VCaP (cell line): ENCODE data around the gene DNAJC8.
A peak's percentile ranks its signal among the peaks of the same experiment; 100 is the strongest.

ENCODE experiments used
- H3K27ac ChIP-seq: fragments of 450-650 bp; 2 replicates; pipeline ENCODE4 v1.5.1; 2017
- TF ChIP-seq, protein P1 (sequence below): fragments of 450-650 bp; conservative IDR thresholded peaks from 2 replicates; pipeline ENCODE4 v1.5.1; 2017; ENCODE audit warnings: mild to moderate bottlenecking, moderate library complexity

DNAJC8 gene

GRCh38 chr1:28229089-28229488 is 3.7 kb downstream of the DNAJC8 start:
- TF ChIP-seq, protein P1, sequence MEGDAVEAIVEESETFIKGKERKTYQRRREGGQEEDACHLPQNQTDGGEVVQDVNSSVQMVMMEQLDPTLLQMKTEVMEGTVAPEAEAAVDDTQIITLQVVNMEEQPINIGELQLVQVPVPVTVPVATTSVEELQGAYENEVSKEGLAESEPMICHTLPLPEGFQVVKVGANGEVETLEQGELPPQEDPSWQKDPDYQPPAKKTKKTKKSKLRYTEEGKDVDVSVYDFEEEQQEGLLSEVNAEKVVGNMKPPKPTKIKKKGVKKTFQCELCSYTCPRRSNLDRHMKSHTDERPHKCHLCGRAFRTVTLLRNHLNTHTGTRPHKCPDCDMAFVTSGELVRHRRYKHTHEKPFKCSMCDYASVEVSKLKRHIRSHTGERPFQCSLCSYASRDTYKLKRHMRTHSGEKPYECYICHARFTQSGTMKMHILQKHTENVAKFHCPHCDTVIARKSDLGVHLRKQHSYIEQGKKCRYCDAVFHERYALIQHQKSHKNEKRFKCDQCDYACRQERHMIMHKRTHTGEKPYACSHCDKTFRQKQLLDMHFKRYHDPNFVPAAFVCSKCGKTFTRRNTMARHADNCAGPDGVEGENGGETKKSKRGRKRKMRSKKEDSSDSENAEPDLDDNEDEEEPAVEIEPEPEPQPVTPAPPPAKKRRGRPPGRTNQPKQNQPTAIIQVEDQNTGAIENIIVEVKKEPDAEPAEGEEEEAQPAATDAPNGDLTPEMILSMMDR, result no peak
- H3K27ac ChIP-seq, result no peak overlapping the region

DNA sequence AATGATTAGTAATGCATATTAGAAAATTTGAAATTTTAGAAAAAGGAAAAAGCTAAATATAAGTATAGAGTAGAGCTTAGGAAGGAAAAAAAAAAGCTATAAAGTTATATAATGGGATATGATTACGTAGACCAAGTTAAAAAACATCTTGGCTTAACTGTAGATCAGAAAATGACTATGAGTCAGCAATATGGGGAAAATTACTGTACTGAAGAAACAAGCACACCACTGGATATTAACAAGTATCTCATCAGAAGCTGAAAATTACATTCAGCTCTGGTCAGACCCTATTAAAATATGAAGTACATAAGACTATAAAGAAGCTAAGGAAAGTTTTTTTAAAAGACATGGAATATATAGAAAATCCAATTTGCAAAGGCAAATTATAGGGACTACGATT is 19.5 kb downstream of the DNAJC8 start:
- H3K27ac ChIP-seq, result no peak overlapping the region
- TF ChIP-seq, protein P1, result no peak

GRCh38 chr1:28209700-28210099 is 23.1 kb downstream of the DNAJC8 start:
- H3K27ac ChIP-seq, result no peak overlapping the region; the same call in 1 of the 2 replicates
- TF ChIP-seq, protein P1, result no peak

GRCh38 chr1:28208818-28209441 is 23.9 kb downstream of the DNAJC8 start:
- no peak overlapping the region; the same call in 1 of the 2 replicates for H3K27ac ChIP-seq
- TF ChIP-seq, protein P1, result peak; percentile 90

- peak overlapping the region; percentile 59 for H3K27ac ChIP-seq
Observed at GRCh38 chr1:28205243-28205642, 27.6 kb downstream of the DNAJC8 start.

GRCh38 chr1:28200234-28200873 is 32.5 kb downstream of the DNAJC8 start:
- H3K27ac ChIP-seq, result no peak overlapping the region
- TF ChIP-seq, protein P1, result no peak

More at GRCh38 chr1:28205243-28205642, 27.6 kb downstream of the DNAJC8 start:
- TF ChIP-seq, protein P1, result no peak

GRCh38 chr1:28199328-28200233 is 33.2 kb downstream of the DNAJC8 start:
- no peak overlapping the region for H3K27ac ChIP-seq
- TF ChIP-seq, protein P1, result no peak
